Left lung (tissue), 10 donors: ENCODE data around the gene PWP2. TPM values are rescaled to one million over a fixed set of nuclear protein-coding genes. Genes with fewer than 3 reads are reported as not detected.
"Not testable (repeated sequence)": the region's sequence is repeated elsewhere in the genome, so short reads cannot be mapped to it uniquely, and the experiment has no call there.

Source experiments
- ATAC-seq: fragments of 200-7000 bp; cut with Tn5 transposase; one replicate; pipeline ENCODE4 v1.9.1; 2020; ENCODE audit warnings: moderate library complexity
- DNase-seq, 4 donors: peaks; one replicate each; pipeline ENCODE4 v3.0.0-alpha.2; 2013 to 2020
- H3K27ac ChIP-seq, 2 donors: fragments of 200-600 bp; sonication (generic) in 1 of 2; one replicate each; pipeline versions ENCODE4 v1.5.0 to v1.8.0; 2020 to 2021
- H3K27me3 ChIP-seq, 2 donors: fragments of 200-600 bp; sonication (generic) in 1 of 2; one replicate each; pipeline versions ENCODE4 v1.5.0 to v1.8.0; 2020 to 2021
- H3K36me3 ChIP-seq, 2 donors: fragments of 200-600 bp; sonication (generic) in 1 of 2; one replicate each; pipeline versions ENCODE4 v1.5.0 to v1.8.0; 2020 to 2021
- H3K4me1 ChIP-seq, 2 donors: fragments of 200-600 bp; one replicate each; pipeline ENCODE4 v1.8.0; 2021
- H3K4me3 ChIP-seq, 2 donors: fragments of 200-600 bp; sonication (generic) in 1 of 2; one replicate each; pipeline versions ENCODE4 v1.5.0 to v1.8.0; 2020 to 2021; ENCODE audit warnings: mild to moderate bottlenecking in 1 of 2
- H3K9me3 ChIP-seq, 2 donors: fragments of 200-600 bp; sonication (generic) in 1 of 2; one replicate each; pipeline versions ENCODE4 v1.5.0 to v1.8.0; 2020 to 2021
- intact Hi-C, 2 donors: fragments of 100-400 bp; cut with DNase I; formaldehyde crosslinking; loops; one replicate each; pipeline versions ENCODE4 v1.11.2 to v1.14.2; 2022
- polyA plus RNA-seq, 6 donors: library from polyadenylated mRNA; unstranded; fragments of 120-200 nt; gene quantifications; one replicate each; pipeline ENCODE4 v1.2.1, GENCODE V29; 2013; ENCODE audit not compliant: insufficient read length in 6 of 6
- total RNA-seq, 2 donors: library from RNA; stranded (reverse); fragmentation: NEBNext Ultra II Directional; extraction: Animal tissue kit (Norgen Biotek cat#: 25700); gene quantifications; one replicate each; pipeline ENCODE4 v1.2.1, GENCODE V29; 2021
- donor health status: DM: no; HTN: yes; CAD: no.
- donor health status: DM: no; HTN: no; CAD: no.

PWP2 gene
- total and polyA plus RNA-seq, 8 donors: 1.7 to 10.8 (median 7.2) TPM

GRCh38 chr21:44155231-44155993 is 48.2 kb downstream of the PWP2 start:
- DNase-seq, intact Hi-C loops, H3K9me3 ChIP-seq, H3K27me3 ChIP-seq, H3K27ac ChIP-seq, ATAC-seq, H3K4me3 ChIP-seq, H3K36me3 ChIP-seq, H3K4me1 ChIP-seq: not testable (repeated sequence)

GRCh38 chr21:44155994-44156380 is 48.8 kb downstream of the PWP2 start:
- H3K4me1 ChIP-seq, ATAC-seq, intact Hi-C loops, H3K27me3 ChIP-seq, H3K27ac ChIP-seq, DNase-seq, H3K9me3 ChIP-seq, H3K4me3 ChIP-seq, H3K36me3 ChIP-seq: not testable (repeated sequence)

- H3K4me3 ChIP-seq, H3K4me1 ChIP-seq, H3K9me3 ChIP-seq, H3K27me3 ChIP-seq, intact Hi-C loops, H3K36me3 ChIP-seq, ATAC-seq, DNase-seq, H3K27ac ChIP-seq: not testable (repeated sequence)
These were observed 50.4 kb downstream of the PWP2 start for GRCh38 chr21:44157439-44158081.

- DNase-seq, H3K4me3 ChIP-seq, H3K27me3 ChIP-seq, intact Hi-C loops, H3K9me3 ChIP-seq, H3K4me1 ChIP-seq, ATAC-seq, H3K36me3 ChIP-seq, H3K27ac ChIP-seq: not testable (repeated sequence)
These were observed 50.9 kb downstream of the PWP2 start for GRCh38 chr21:44158082-44158468.

- DNase-seq (peak in 1 of 4 donors; percentile 34), ATAC-seq (peak; percentile 63)
- H3K9me3 ChIP-seq, H3K36me3 ChIP-seq, H3K27ac ChIP-seq, H3K27me3 ChIP-seq, H3K4me3 ChIP-seq, H3K4me1 ChIP-seq, intact Hi-C loops: not testable (repeated sequence)
These were observed 52.4 kb downstream of the PWP2 start for GRCh38 chr21:44159349-44160297.

- H3K27ac ChIP-seq, DNase-seq, ATAC-seq, intact Hi-C loops, H3K4me1 ChIP-seq, H3K36me3 ChIP-seq, H3K27me3 ChIP-seq, H3K9me3 ChIP-seq, H3K4me3 ChIP-seq: not testable (repeated sequence)
These were observed 53.1 kb downstream of the PWP2 start for GRCh38 chr21:44160298-44160672.

- H3K4me3 ChIP-seq, H3K4me1 ChIP-seq, H3K27me3 ChIP-seq, DNase-seq, H3K27ac ChIP-seq, H3K9me3 ChIP-seq, intact Hi-C loops, H3K36me3 ChIP-seq: not testable (repeated sequence)
- ATAC-seq: peak; percentile 47
These were observed 53.6 kb downstream of the PWP2 start for GRCh38 chr21:44160821-44161220.

- intact Hi-C loops, DNase-seq, H3K27me3 ChIP-seq, H3K27ac ChIP-seq, ATAC-seq, H3K4me1 ChIP-seq, H3K9me3 ChIP-seq, H3K36me3 ChIP-seq, H3K4me3 ChIP-seq: not testable (repeated sequence)
These were observed 56.0 kb downstream of the PWP2 start for GRCh38 chr21:44163167-44163653.

- ATAC-seq, H3K9me3 ChIP-seq, H3K4me3 ChIP-seq, H3K4me1 ChIP-seq, H3K27me3 ChIP-seq, DNase-seq, H3K27ac ChIP-seq, H3K36me3 ChIP-seq, intact Hi-C loops: not testable (repeated sequence)
These were observed 58.7 kb downstream of the PWP2 start for GRCh38 chr21:44165933-44166332.

- ATAC-seq, H3K9me3 ChIP-seq, H3K27me3 ChIP-seq, H3K27ac ChIP-seq, DNase-seq, H3K4me1 ChIP-seq, H3K4me3 ChIP-seq, H3K36me3 ChIP-seq, intact Hi-C loops: not testable (repeated sequence)
These were observed 60.3 kb downstream of the PWP2 start for GRCh38 chr21:44167527-44167926.

GRCh38 chr21:44170326-44170725 is 63.1 kb downstream of the PWP2 start:
- H3K4me1 ChIP-seq, H3K36me3 ChIP-seq, DNase-seq, H3K27me3 ChIP-seq, intact Hi-C loops, H3K27ac ChIP-seq, H3K4me3 ChIP-seq, H3K9me3 ChIP-seq, ATAC-seq: not testable (repeated sequence)

- intact Hi-C loops, H3K9me3 ChIP-seq, H3K4me1 ChIP-seq, H3K36me3 ChIP-seq, H3K27me3 ChIP-seq, H3K4me3 ChIP-seq, H3K27ac ChIP-seq: not testable (repeated sequence)
- DNase-seq (peak in 2 of 4 donors; percentile 31 to 64), ATAC-seq (peak; percentile 66)
These were observed 63.7 kb downstream of the PWP2 start for GRCh38 chr21:44170863-44171262.
